ENCODE results near the gene EIF4E1B. TPM values are rescaled to one million over a fixed set of nuclear protein-coding genes. Genes with fewer than 3 reads are reported as not detected.

EIF4E1B gene
- total RNA-seq (2014; rRNA removed; shearing (Covaris generic)) = 0.17 TPM in 1 of 2 replicates, not detected in the other
- 0.10 TPM in 1 of 2 replicates, not detected in the other for polyA plus RNA-seq (2016; fragmentation: Nextera tagmentation; extraction: Ambion mirVana)
- long read RNA-seq = 0 reads

DNA sequence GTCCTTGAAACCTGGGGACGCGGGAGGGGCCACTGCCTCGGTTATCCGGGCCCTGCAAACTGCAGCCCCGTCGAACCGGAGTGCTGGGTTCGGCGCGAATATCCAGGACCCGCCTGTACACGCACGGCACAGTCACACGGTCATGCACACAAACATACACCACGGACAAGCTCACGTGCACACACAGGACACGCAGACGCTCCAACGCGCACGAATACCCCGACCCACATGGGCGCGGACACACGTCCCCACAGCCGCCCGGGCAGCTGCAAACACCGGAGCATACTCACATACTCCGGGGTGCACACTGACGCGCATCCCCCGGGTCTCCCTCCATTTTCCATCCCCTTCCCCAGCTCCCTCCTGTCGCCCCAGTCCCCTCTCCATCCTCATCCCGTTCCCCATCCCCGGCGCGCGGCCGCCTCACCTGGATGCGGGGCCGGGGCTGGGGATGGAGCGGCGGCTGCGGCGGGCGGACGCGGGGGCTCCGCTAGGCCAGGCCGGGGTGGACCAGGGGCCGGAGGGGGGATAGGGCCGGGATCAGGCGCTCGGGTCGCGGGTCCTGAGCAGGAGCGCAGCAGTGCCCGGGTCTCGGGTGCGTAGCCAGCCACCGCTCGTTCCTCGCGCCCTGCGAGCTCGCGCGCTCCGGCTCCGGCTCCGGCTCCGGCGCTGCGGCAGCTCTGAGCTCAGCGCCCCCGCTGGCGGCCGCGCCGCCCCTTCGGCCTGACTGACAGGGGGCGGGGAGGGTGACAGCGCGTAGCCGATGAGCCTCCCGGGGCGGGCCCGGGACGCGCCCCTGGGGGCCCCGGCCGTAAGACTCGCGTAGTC lies at the start of gene EIF4E1B, which contains the start of gene SNCB:
TSS of gene EIF4E1B (plus strand) at position 823 of the 828 bp plus-strand sequence. CDS start 12,113 bp downstream, outside the sequence.
TSS of gene SNCB (minus strand) at position 682 of the 828 bp plus-strand sequence. CDS start 880 bp downstream, outside the sequence.
- TF ChIP-seq, protein P1, sequence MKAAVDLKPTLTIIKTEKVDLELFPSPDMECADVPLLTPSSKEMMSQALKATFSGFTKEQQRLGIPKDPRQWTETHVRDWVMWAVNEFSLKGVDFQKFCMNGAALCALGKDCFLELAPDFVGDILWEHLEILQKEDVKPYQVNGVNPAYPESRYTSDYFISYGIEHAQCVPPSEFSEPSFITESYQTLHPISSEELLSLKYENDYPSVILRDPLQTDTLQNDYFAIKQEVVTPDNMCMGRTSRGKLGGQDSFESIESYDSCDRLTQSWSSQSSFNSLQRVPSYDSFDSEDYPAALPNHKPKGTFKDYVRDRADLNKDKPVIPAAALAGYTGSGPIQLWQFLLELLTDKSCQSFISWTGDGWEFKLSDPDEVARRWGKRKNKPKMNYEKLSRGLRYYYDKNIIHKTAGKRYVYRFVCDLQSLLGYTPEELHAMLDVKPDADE (IDR thresholded peaks at IDR 0.05) = no peak
- TF ChIP-seq JUNB (IDR thresholded peaks at IDR 0.05; ENCODE audit: unreplicated experiment) (no peak), CREB1 (CRISPR knock-in tag; IDR thresholded peaks at IDR 0.05; ENCODE audit: low read depth) (no peak), POLR2AphosphoS5 (IDR thresholded peaks at IDR 0.05; ENCODE audit: low read depth) (peak; percentile 55; the same call in 1 of the 2 replicates), STAT1 (IDR thresholded peaks at IDR 0.05; ENCODE audit: unreplicated experiment) (no peak)
- H3F3A ChIP-seq (replicated peaks; ENCODE audit: low read depth) = peaks cover 5% of the 10 kb centered on the region; the same call in 1 of the 2 replicates
- H3K27ac ChIP-seq (ENCODE audit: low read depth) = no peak within 1 kb of the TSS
- H3K36me3 ChIP-seq (ENCODE audit: insufficient read depth) = no peaks in the 10 kb centered on the region
- ATAC-seq (peak; percentile 81), DNase-seq (ENCODE audit: low spot score) (peak; percentile 89)
- Mint-ChIP-seq H3K27me3 (ENCODE audit: insufficient read depth, low read depth, poor library complexity) (peaks cover 49% of the 10 kb centered on the region), H3K27ac (no peak within 1 kb of the TSS), H3K9me3 (peaks cover 4% of the 10 kb centered on the region; the same call in 2 of the 3 replicates), H3K4me1 (peaks cover 45% of the 10 kb centered on the region), H3K36me3 (ENCODE audit: low read depth) (no peaks in the 10 kb centered on the region), H3K4me3 (peak within 1 kb of the TSS; percentile 73)
- H3K9me2 ChIP-seq (ENCODE audit: insufficient read depth) = no peaks in the 10 kb centered on the region
- peak within 1 kb of the TSS; percentile 97 for H3K4me2 ChIP-seq
- H3K4me1 ChIP-seq (ENCODE audit: insufficient read depth) = peaks cover 20% of the 10 kb centered on the region
- H4K20me1 ChIP-seq (replicated peaks; ENCODE audit: insufficient read depth) = peaks cover 6% of the 10 kb centered on the region; the same call in 1 of the 2 replicates
- H3K4me3 ChIP-seq = peak within 1 kb of the TSS; percentile 87
- H3K79me2 ChIP-seq (replicated peaks; ENCODE audit: insufficient read depth) = no peaks in the 10 kb centered on the region
- H2AFZ ChIP-seq = peak within 1 kb of the TSS; percentile 96
- H3K27me3 ChIP-seq (ENCODE audit: insufficient read depth) = peaks cover 41% of the 10 kb centered on the region

GRCh38 chr5:176581361-176581760 lies 49.1 kb upstream of the EIF4E1B start:
- Mint-ChIP-seq H3K9me3 (peaks cover 23% of the 10 kb centered on the region), H3K36me3 (ENCODE audit: low read depth) (no peaks in the 10 kb centered on the region), H3K27me3 (ENCODE audit: insufficient read depth, low read depth, poor library complexity) (peaks cover 19% of the 10 kb centered on the region), H3K4me1 (peaks cover 5% of the 10 kb centered on the region; the same call in 1 of the 3 replicates), H3K4me3 (no peak overlapping the region), H3K27ac (no peak overlapping the region)
- TF ChIP-seq, protein P1 (IDR thresholded peaks at IDR 0.05) = no peak
- TF ChIP-seq CREB1 (CRISPR knock-in tag; IDR thresholded peaks at IDR 0.05; ENCODE audit: low read depth) = no peak
- 0 out of 4 replicates have a peak, but pooled peaks of 1 of the 2 experiments have one; percentile 11 for TF ChIP-seq CTCF (conservative IDR thresholded peaks at IDR 0.05; ENCODE audit: low read depth in 2 of 2)
- H3K36me3 ChIP-seq (ENCODE audit: insufficient read depth) = no peaks in the 10 kb centered on the region; the same call in 1 of the 2 replicates
- no peak for DNase-seq (ENCODE audit: low spot score)
- H3K27me3 ChIP-seq (ENCODE audit: insufficient read depth) = no peaks in the 10 kb centered on the region
- no peaks in the 10 kb centered on the region for H3K4me1 ChIP-seq (ENCODE audit: insufficient read depth)
- no peak overlapping the region for H3K4me2 ChIP-seq
- H2AFZ ChIP-seq = no peak overlapping the region
- H3K27ac ChIP-seq (ENCODE audit: low read depth) = no peak overlapping the region
- H3K9me2 ChIP-seq (ENCODE audit: insufficient read depth) = no peaks in the 10 kb centered on the region
- H4K20me1 ChIP-seq (replicated peaks; ENCODE audit: insufficient read depth) = no peaks in the 10 kb centered on the region; the same call in 1 of the 2 replicates
- H3K4me3 ChIP-seq = no peak overlapping the region
- H3K79me2 ChIP-seq (replicated peaks; ENCODE audit: insufficient read depth) = no peaks in the 10 kb centered on the region
- no peak for ATAC-seq
- H3F3A ChIP-seq (replicated peaks; ENCODE audit: low read depth) = no peaks in the 10 kb centered on the region
